Activated CD8-positive, alpha-beta T cell treated with anti-CD3 and anti-CD28 coated beads for 36 hours (primary cell): Measurements from ENCODE around the gene PHIP. TPM values are rescaled to one million over a fixed set of nuclear protein-coding genes. Genes with fewer than 3 reads are reported as not detected.

ENCODE experiments used
- total RNA-seq, 2 experiments: library from RNA; stranded (reverse); gene quantifications; one replicate each; pipeline ENCODE4 v1.2.3, GENCODE V29; 2021

Gene PHIP
- total RNA-seq, 2 experiments from 2014 or later = 24.7 to 25.7 TPM

Other genes with a start within 250 kb of the PHIP start
- 1 to 10 TPM; 2.3 to 2.6 TPM for gene IRAK1BP1, start 210.7 kb downstream of the PHIP start, total RNA-seq
- 10 to 100 TPM; 45.6 to 49.4 TPM for gene HMGN3, start 156.4 kb upstream of the PHIP start, total RNA-seq